HG02798 (cell line): ENCODE measurements around the gene YKT6.
"Not testable (repeated sequence)": the region's sequence is repeated elsewhere in the genome, so short reads cannot be mapped to it uniquely, and the experiment has no call there.

Source experiments
- ATAC-seq: cut with Tn5 transposase; IDR thresholded peaks from one replicate; pipeline ENCODE4 v1.9.1; 2021; ENCODE audit warnings: mild to moderate bottlenecking; ENCODE audit not compliant: unreplicated experiment, poor library complexity

Gene YKT6

DNA sequence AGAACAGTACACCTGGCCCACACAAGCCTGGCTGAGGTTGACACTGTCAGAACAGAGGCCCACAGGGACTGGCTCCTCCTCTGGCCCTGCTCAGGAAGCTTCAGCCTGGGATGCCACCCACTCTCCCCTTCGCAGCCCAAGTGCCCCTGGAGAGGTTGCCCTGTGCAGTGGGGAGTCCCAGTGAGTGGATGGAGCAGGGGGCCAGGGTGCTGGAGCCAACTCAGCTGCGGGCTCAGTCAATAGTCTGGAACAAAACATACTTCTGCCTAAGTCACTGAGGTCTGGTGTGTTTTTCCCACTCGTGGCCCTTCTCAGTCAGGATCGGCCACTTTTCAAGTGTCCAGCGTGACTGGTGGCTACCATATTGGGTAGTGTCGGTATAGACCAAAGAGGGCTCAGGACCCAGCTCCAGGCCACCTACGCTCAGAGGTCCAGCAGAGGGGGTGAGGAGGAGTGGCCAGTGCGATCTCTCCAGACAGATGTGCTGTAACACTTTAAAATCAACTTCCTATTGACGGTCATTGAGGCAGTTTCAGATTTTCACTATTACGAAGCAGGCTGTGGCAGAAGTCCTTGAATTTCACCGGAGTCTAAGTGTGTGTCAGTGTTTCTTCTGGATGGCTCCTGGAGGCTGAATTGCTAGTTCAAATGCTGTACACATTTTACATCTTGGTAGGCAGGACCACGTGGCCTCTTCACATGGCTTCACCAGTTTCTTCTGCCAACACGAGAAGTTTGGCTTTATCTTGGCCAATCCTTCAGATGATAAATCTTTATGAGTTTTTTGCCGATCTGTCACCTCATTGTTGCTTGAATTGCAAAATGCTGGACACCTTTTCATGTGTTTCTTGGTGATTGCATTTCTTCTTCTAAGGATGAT is 10.5 kb upstream of the YKT6 start:
- no peak for ATAC-seq

DNA sequence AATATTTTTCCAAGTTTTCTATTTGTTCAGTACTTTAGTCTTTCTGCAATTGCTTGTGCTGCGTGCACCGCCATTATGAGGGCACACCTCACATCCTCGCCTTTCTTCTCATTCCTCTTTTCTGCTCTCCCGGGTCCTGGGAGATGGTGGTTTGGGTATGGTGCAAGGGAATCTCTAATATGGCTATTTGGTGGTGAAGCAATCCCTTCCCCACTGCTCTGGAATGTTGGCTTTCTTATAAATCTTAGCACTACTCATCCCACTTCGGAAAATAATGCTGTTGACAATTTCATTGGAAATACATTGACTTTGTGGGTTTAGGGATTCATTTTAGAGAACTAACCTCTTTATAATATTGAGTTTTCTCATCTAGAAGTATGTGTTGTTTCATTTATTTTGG is 9.6 kb upstream of the YKT6 start:
- no peak for ATAC-seq

DNA sequence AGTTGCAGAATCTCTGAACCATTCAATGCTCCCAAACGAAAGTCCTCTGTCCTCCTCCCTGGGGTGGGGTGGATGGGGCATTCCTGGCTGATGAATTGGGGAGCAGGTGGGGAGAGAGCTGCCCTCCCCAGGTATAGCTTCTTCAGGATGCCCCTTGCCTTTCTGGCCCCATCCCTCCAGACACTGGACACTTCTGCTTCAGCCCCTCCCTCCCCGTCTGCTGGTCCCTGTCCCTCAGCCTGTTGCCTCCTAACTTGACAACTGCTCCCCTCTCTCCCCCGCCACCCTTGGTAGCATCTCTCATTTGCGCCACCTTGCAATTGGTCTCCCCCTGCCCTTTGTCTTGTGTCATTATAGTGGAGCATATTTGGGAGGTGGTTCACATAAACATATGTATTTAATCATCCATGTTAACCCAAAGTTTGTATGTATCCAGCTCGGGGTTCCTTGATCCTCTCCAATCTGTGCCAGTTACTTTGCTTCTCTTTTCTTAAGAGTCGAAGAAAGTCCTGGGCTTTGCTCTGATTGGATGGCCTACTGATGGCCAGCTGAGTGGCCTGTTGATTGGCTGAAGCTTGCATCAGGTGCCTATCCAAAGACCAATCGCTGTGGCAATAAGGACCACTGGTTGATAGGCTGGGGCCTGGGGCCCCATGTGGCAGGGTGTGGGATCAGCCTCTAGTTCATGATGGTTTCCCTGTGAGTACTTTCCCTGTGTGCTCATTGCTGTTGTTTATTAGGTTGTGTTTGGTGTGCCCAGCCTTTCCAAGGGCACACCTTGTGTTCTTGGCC is 7.6 kb upstream of the YKT6 start:
- no peak for ATAC-seq

DNA sequence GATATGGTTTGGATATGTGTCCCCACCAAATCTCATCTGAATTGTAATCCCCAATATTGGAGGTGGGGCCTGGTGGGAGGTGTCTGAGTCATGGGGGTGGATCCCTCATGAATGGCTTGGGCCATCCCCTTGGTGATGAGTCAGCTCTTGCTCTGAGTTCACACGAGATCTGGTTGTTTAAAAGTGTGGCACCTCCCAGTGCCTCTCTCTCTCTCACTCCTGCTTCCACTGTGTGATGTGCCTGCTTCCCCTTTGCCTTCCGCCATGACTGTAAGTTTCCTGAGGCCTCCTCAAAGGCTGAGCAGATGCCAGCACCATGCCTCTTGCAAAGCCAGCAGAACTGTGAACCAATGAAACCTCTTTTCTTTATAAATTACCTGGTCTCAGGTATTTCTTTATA is 6.7 kb upstream of the YKT6 start:
- ATAC-seq: no peak

DNA sequence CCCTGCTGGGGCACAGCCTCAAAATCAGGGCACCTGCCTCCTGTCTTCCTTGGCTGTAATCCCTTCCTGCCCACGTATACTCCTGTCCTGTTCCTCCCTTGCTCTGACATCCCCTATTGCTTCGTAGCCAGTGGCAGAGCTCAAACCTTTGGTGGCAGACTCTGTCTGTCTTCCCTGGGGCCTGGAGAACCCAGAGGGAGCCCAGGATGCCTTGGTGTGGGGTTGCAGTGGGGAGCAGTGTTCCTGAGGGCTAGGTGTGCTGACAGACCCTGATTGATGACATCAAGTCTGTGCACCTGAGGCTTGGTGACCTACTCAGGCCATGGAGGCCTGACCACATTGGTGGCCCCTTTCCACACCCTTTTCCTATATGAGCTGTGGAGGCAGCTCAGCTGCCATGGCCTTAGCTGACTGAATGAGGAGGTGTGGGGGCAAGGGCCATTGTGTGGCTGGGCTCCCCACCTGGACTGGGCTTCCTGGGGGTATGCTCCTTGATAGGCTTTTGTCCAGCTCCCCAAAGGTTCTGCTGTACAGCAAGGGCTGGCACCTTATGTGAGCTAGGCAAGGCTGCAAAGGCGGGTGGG is 6.1 kb upstream of the YKT6 start:
- no peak for ATAC-seq

DNA sequence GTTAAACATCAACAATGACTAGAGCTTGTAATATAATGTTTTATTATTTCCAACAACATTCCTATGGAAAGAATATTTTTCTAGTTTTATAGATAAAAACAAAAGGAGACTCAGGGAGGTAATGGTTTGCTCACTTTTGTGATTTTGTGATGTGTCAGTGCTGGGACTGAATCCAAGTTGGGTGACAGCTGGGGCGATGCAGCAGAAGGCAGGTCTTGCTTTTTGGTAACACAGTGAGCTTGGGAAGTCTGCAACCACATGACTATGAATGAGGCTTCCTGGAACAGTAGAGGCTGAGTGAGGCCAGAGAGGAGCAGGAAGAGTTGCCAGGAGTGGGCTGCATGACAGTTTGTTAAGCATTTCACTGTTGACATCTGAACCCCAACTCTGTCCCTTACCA is 4.9 kb upstream of the YKT6 start:
- ATAC-seq: no peak

DNA sequence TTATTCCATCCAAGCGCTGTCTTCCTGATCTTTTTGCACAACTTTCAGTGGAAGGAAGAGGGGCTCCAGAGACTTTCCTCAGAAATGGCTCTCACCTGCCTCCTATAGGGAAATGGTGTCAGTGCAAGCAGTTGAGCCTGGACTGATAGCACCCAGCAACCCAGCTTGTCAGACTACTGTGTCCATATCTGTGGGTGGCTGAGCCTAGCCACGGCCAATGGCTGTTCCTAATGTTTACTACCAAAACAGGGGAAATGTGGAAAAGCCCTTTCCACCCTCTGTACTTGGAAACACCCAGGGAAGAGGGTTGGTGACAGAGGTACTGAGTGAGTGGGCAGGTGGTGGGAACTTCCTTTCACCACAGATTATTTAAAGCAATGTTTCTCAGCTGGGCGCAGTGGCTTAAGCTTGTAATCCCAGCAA is 4.3 kb upstream of the YKT6 start:
- ATAC-seq: no peak

DNA sequence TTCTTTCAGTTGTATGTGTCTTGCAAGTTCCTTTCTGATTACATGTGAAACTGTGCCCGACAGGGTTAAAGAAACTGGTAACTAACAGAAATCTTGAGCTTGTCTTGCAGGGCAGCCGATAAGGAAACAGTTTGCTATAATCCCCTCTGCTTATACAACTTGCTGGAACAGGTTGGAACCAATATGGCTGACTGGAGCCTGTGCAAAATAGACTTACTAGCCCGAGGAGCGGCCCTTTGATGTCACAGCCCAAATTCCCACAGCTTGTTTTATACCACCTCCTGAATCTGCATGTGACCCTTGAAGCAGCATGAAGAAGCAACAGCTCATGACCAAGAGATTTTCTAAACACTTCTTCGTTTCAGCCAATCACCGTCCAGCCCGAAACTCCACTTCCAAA is 3.3 kb upstream of the YKT6 start:
- ATAC-seq: no peak

DNA sequence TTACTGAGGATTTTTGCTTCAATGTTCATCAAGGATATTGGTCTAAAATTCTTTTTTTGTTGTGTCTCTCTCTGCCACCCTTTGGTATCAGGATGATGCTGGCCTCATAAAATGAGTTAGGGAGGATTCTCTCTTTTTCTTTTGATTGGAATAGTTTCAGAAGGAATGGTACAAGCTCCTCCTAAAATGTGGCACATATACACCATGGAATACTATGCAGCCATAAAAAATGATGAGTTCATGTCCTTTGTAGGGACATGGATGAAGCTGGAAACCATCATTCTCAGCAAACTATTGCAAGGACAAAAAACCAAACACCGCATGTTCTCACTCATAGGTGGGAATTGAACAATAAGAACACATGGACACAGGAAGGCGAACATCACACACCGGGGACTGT is 615 bp upstream of the YKT6 start:
- not testable (repeated sequence) for ATAC-seq

DNA sequence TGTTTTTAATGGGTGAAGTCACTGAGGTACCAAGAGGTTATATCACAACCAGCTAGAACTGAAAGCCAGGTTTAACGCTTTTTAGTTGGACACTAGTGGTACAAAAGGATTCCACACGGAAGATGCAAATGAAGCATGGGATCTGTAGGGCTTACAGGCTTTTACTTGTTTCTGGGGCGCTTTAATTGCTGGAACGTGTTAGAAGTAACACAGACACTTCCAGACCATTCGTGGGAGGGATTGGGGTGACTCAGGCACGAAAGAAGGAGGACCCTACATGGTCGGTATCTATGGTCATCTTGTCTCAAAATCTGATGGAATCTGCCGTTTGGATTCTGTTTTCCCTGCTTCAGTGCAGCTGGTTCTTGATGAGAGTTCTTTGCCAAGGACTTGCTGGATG is 1.0 kb downstream of the YKT6 start:
- ATAC-seq: no peak

DNA sequence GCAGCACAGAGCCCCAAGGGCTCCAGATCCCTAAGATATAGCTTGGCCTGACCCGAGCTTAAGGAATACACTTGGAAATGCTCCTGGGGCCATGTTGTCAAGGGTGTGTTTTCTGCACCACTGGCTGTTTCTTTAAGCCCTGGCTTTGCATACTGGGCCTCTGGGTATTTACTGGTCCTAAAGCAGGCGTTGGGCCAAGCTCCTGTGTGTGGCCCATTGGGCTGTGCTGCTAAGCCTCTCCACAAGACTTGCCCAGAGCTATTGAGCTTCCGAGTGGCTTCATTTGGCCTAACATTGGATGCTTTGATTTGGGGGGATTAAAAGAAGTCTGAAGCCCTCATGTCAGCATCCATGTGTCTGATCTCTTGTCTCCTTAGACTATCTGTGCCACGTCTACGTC is 5.2 kb downstream of the YKT6 start:
- ATAC-seq: no peak

DNA sequence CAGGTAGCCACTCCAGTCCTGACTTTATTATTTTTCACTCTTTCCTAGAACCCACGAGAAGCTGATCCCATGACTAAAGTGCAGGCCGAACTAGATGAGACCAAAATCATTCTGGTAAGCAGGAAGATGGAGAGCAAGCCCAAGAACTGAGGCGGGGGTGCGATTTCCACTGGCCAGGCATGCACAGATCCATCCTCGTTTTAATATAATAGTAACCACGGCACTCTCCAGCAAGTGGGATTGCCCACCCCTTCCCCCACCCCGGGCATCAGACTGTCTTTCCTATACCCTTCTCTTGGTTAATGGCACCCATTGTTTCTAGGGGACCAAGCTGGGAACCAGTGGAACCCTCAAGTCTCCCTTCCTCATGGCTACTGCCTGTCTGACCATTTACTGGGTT is 7.3 kb downstream of the YKT6 start:
- no peak for ATAC-seq

DNA sequence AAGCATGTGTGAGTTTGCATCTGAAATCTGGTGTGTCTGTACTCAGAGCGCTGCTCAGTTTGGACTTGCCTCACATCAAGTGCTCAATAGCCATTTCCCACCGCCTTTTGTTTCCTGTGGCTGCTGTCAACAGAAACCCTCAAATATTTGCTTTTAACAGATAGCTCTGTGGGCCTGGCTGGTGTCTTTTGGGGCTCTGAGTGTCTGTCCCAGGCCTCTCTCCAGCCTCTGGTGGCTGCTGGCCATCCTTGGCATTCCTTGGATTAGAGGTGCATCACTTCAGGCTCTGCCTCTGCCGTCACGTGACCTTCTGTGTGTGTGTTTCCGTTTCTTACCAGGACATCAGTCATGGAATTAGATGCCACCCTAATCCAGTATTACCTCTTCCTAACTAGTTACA is 9.3 kb downstream of the YKT6 start:
- ATAC-seq: no peak

DNA sequence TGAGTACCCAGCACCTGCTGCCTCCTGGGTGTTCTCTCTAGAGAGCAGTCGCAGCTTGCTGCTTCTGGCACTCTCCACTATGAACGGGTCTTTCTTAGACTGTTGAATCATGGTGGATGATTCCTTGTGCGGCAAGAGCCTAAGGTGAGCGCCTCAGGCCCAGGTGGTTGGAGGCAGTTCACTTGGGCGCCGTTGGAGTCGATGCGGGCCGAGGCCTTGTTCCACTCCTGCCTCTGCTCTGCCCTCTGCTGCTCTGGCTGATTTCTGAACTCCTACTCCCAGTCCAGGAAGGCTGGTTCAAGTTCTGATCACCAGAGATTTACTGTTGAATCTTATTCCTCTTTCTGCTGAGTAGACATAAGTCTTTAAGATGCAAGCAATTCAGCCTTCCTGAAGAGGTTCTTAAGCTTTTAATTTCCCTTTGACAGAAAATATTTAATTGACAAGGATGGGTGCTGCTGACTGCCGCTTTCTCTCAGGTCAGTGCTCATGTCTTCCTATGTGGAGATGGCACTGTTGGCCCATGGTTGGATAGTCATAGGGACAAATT is 10.4 kb downstream of the YKT6 start:
- ATAC-seq: no peak

DNA sequence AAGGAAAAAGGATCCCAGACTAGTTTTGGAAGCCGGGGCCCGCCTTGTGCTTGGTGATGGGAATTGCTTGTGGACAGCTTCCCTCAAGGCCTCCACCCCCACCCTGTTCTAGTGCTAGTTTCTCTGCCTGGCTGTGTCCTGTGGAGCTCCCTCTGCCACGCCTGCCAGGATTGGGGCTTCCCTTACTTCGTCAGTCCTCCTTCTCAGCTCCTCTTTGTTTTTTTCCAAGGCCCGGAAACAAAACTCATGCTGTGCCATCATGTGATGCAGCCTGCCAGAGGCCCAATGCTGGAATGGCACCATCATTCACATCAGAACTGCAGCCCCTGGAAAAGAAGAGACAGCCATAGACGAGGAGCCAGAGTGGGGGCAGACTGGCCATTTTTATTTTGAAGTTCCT is 11.2 kb downstream of the YKT6 start:
- no peak for ATAC-seq

DNA sequence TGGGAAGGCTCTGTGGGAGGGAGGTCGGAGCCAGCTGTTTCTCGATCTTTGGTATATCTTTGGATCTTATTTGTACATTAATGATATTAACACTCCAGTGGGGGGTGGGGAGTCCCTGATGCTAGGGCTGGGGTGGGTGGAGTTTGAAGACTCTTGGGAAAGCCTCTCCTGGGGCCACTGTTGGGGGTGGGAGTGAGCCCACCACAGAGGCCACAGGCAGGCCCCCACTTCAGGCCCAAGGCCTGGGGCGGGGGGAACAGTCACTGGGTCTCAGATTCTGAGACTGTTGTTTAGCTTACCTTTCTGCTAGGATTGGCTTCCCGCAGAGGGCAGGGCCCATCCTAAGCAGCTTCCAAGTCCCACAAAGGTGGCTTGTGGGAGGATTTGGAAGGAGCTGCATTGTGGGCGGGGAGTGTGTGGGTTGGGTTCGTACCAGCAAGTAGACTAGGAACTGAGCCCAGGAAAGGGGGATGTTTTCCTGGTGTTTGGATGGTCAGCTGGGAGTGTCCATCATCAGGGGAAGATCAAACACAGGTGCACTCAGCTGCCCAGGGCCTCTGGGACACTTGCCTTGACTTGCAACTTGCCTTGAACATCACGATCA is 11.9 kb downstream of the YKT6 start:
- no peak for ATAC-seq

DNA sequence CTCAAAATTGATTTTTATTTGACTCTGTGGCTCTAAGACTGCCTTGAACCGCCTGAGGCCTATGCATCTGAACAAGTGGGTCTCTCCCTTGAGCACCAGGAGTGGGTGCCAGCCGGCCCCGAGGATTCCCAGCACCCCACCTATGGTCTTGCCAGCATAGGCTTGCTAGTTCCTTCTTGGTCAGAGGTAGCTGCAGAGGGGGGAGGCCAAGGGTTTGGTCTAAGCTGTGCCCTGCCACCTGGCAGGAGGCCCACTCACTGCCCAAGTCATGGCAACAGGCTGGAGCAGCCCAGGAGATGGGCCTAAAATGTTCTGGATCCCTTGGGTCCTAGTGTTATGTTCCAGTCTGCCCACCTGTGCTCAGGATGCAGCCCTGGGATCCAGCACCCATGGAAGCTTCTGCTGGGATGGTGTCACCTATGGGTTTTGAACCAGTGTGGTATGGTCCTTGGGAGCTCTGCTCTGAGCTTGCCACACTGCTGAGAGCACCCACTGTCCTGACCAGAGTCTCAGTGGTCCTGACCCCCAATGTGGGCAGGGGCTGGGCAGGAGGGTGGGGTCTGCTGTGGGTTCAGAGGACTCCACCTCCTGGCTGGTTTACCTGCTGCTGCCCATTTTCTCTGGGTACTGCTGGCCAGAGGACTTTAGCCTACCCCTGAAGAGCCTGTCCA is 12.6 kb downstream of the YKT6 start:
- no peak for ATAC-seq

DNA sequence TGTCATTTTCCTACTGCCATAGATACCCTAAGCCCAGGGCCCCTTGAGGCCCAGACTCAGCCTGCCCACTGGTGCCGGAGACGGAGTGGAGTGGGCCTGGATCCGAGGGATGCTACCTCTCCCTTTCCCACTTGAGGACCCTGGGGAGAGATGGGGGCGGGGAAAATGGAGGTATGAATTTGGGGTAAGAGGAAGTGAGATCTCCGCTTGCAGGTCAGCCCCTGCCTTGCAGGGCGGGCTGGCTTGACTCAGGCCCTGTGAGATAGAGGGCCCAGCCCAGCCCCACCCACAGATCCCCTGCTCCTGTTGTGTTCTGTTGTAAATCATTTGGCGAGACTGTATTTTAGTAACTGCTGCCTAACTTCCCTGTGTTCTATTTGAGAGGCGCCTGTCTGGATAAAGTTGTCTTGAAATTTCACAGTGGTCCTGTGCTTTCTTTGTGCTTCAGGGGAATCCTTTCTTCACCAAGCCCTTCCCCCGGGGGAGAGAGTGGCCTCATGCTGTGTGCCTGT is 13.2 kb downstream of the YKT6 start:
- no peak for ATAC-seq

DNA sequence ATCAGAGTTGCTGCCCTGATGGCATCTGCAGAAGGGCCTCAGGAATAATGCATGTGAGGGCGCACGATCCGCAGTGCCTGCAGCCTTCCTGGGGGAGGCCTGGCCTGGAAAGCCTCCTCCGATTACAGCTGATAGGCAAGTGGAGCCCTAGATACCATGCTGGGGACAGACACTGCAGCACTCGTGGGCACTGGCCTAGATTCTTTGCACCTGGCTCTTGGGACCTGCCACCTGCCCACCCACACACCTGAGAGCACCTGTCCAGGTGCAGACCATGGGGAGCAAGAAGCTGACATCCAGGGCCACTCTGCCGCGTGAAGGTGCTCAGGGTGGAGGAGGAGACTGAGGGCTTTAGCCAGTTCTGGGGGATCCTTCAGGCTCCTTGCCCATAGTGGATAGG is 14.8 kb downstream of the YKT6 start:
- no peak for ATAC-seq

DNA sequence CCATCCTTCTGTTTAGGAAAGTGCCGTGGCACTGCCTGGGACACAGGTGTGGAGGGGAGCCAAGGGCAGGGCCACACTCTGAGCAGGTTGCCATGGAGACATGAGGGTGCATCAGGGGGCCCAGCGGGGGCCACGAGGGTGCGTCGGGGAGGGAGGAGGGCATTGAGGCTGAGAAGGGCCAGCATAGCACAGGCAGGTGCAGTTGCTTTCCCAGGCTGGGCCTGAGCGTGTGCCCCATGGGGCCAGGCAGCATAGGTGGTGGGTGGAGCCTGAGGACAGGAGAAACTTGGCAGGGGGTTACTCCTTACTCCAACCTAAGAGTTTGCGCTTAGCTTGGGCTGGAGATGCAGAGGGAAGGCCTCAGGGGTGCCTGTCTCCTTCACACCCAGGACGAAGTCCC is 15.2 kb downstream of the YKT6 start:
- ATAC-seq: no peak
